Naive B cell (primary cell): ENCODE measurements around the gene TNRC6B. TPM values are rescaled to one million over a fixed set of nuclear protein-coding genes. Genes with fewer than 3 reads are reported as not detected.

Experiments used
- ATAC-seq, 2 donors: fragments of 150-1000 bp; cut with Tn5 transposase; 2 replicates each; pipeline ENCODE4 v1.10.0; 2021; ENCODE audit warnings: low read depth in 2 of 2, mild to moderate bottlenecking in 2 of 2, moderate library complexity in 2 of 2
- DNase-seq: peaks from one replicate; pipeline ENCODE4 v3.0.0; 2022
- H3K27ac Mint-ChIP-seq, 6 donors: one replicate each; pipeline ENCODE4 v1.8.0; 2020 to 2022; ENCODE audit warnings: mild to moderate bottlenecking in 6 of 6, mixed read lengths in 6 of 6, moderate library complexity in 5 of 6, inconsistent platforms in 2 of 6
- H3K27me3 Mint-ChIP-seq, 3 donors: one replicate each; pipeline ENCODE4 v1.8.0; 2021 to 2022; ENCODE audit warnings: mixed read lengths in 3 of 3, mild to moderate bottlenecking in 1 of 3
- H3K36me3 Mint-ChIP-seq, 2 donors: one replicate each; pipeline ENCODE4 v1.8.0; 2020 to 2022; ENCODE audit warnings: mixed read lengths in 2 of 2, inconsistent platforms in 1 of 2, mild to moderate bottlenecking in 1 of 2
- H3K4me1 Mint-ChIP-seq, 3 donors: one replicate each; pipeline ENCODE4 v1.8.0; 2020 to 2022; ENCODE audit warnings: mixed read lengths in 3 of 3, inconsistent platforms in 1 of 3, mild to moderate bottlenecking in 1 of 3, moderate library complexity in 1 of 3
- H3K4me3 Mint-ChIP-seq, 8 donors: one replicate each; pipeline ENCODE4 v1.8.0; 2020 to 2022; ENCODE audit warnings: mild to moderate bottlenecking in 8 of 8, mixed read lengths in 8 of 8, moderate library complexity in 8 of 8, inconsistent platforms in 2 of 8
- H3K9me3 Mint-ChIP-seq, 7 donors: one replicate each; pipeline ENCODE4 v1.8.0; 2020 to 2022; ENCODE audit warnings: mixed read lengths in 7 of 7, mild to moderate bottlenecking in 5 of 7, inconsistent platforms in 2 of 7, moderate library complexity in 1 of 7
- polyA plus RNA-seq, 6 donors: library from polyadenylated mRNA; unstranded; fragments of 300-500 nt; fragmentation: Illumina TruSeq; gene quantifications; one replicate each; pipeline ENCODE4 v1.2.3, GENCODE V29; 2021; ENCODE audit warnings: low read depth in 6 of 6

Gene TNRC6B
- polyA plus RNA-seq, 6 donors from 2014 or later: 37.3 to 171 (median 109) TPM

GRCh38 chr22:40226620-40227019, 48.9 kb downstream of the TNRC6B start:
- DNase-seq: no peak
- H3K27ac Mint-ChIP-seq: peak overlapping the region in 1 of 6 donors; percentile 63
- no peak for ATAC-seq
- H3K4me3 Mint-ChIP-seq: no peak overlapping the region
- H3K27me3 Mint-ChIP-seq: no peaks in the 10 kb centered on the region
- peaks cover 23 to 41% (median 31%) of the 10 kb centered on the region in 3 donors for H3K4me1 Mint-ChIP-seq
- peaks cover 6 to 8% of the 10 kb centered on the region in 2 donors for H3K36me3 Mint-ChIP-seq
- no peaks in the 10 kb centered on the region for H3K9me3 Mint-ChIP-seq

- Mint-ChIP-seq H3K36me3 (peaks cover 11 to 15% of the 10 kb centered on the region in 2 donors), H3K27me3 (no peaks in the 10 kb centered on the region), H3K9me3 (no peaks in the 10 kb centered on the region), H3K27ac (peak overlapping the region in 3 of 6 donors; percentile 39 to 51 (median 42)), H3K4me3 (no peak overlapping the region), H3K4me1 (peaks cover 16 to 36% (median 31%) of the 10 kb centered on the region in 3 donors)
- DNase-seq: no peak
- no peak for ATAC-seq
Observed at GRCh38 chr22:40231618-40232313, 54.0 kb downstream of the TNRC6B start.

- Mint-ChIP-seq H3K9me3 (no peaks in the 10 kb centered on the region), H3K4me1 (peaks cover 23 to 44% (median 37%) of the 10 kb centered on the region in 3 donors), H3K27me3 (no peaks in the 10 kb centered on the region), H3K36me3 (peaks cover 11 to 15% of the 10 kb centered on the region in 2 donors), H3K27ac (no peak overlapping the region), H3K4me3 (no peak overlapping the region)
- DNase-seq (no peak), ATAC-seq (no peak)
Observed at GRCh38 chr22:40232624-40233023, 54.9 kb downstream of the TNRC6B start.

- H3K4me1 Mint-ChIP-seq: peaks cover 33 to 54% (median 49%) of the 10 kb centered on the region in 3 donors
- H3K9me3 Mint-ChIP-seq: no peaks in the 10 kb centered on the region
- ATAC-seq (no peak), DNase-seq (no peak)
- H3K4me3 Mint-ChIP-seq: peak overlapping the region in 1 of 8 donors; percentile 15
- H3K27ac Mint-ChIP-seq: peak overlapping the region in 2 of 6 donors; percentile 56 to 67
- H3K27me3 Mint-ChIP-seq: no peaks in the 10 kb centered on the region
- peaks cover 11 to 15% of the 10 kb centered on the region in 2 donors for H3K36me3 Mint-ChIP-seq
Observed at GRCh38 chr22:40233886-40234285, 56.2 kb downstream of the TNRC6B start.

- no peak overlapping the region for H3K4me3 Mint-ChIP-seq
- ATAC-seq (no peak), DNase-seq (no peak)
- peaks cover 34 to 57% (median 57%) of the 10 kb centered on the region in 3 donors for H3K4me1 Mint-ChIP-seq
- H3K27ac Mint-ChIP-seq: peak overlapping the region in 2 of 6 donors; percentile 28 to 84
- peaks cover 6 to 9% of the 10 kb centered on the region in 2 donors for H3K36me3 Mint-ChIP-seq
- H3K9me3 Mint-ChIP-seq: no peaks in the 10 kb centered on the region
- H3K27me3 Mint-ChIP-seq: no peaks in the 10 kb centered on the region
Observed at GRCh38 chr22:40234658-40235057, 56.9 kb downstream of the TNRC6B start.

GRCh38 chr22:40235308-40235707, 57.6 kb downstream of the TNRC6B start:
- H3K36me3 Mint-ChIP-seq: peaks cover 5 to 8% of the 10 kb centered on the region in 2 donors

GRCh38 chr22:40236131-40236665, 58.5 kb downstream of the TNRC6B start:
- no peak overlapping the region for H3K4me3 Mint-ChIP-seq
- H3K4me1 Mint-ChIP-seq: peaks cover 45 to 72% (median 69%) of the 10 kb centered on the region in 3 donors
- no peaks in the 10 kb centered on the region for H3K27me3 Mint-ChIP-seq
- no peak for DNase-seq
- no peaks in the 10 kb centered on the region for H3K9me3 Mint-ChIP-seq
- peaks cover 5 to 8% of the 10 kb centered on the region in 2 donors for H3K36me3 Mint-ChIP-seq
- no peak for ATAC-seq
- H3K27ac Mint-ChIP-seq: peak overlapping the region in 5 of 6 donors; percentile 6 to 84 (median 49)

More at GRCh38 chr22:40235308-40235707, 57.6 kb downstream of the TNRC6B start:
- Mint-ChIP-seq H3K27me3 (no peaks in the 10 kb centered on the region), H3K27ac (peak overlapping the region in 3 of 6 donors; percentile 33 to 84 (median 36)), H3K4me3 (no peak overlapping the region), H3K9me3 (no peaks in the 10 kb centered on the region), H3K4me1 (peaks cover 37 to 64% (median 60%) of the 10 kb centered on the region in 3 donors)
- no peak for DNase-seq
- no peak for ATAC-seq

GRCh38 chr22:40237241-40237640, 59.5 kb downstream of the TNRC6B start:
- Mint-ChIP-seq H3K36me3 (peaks cover 1 to 2% of the 10 kb centered on the region in 2 donors), H3K27ac (peak overlapping the region in 5 of 6 donors; percentile 36 to 91 (median 84)), H3K9me3 (no peaks in the 10 kb centered on the region), H3K4me1 (peaks cover 51 to 80% (median 78%) of the 10 kb centered on the region in 3 donors), H3K27me3 (no peaks in the 10 kb centered on the region), H3K4me3 (peak overlapping the region in 1 of 8 donors; percentile 45)
- DNase-seq: no peak
- peak in 1 of 2 donors; percentile 23 for ATAC-seq

GRCh38 chr22:40237788-40238424, 60.2 kb downstream of the TNRC6B start:
- H3K9me3 Mint-ChIP-seq: no peaks in the 10 kb centered on the region
- no peaks in the 10 kb centered on the region for H3K27me3 Mint-ChIP-seq
- DNase-seq (no peak), ATAC-seq (no peak)
- peak overlapping the region in 4 of 6 donors; percentile 78 to 91 (median 82) for H3K27ac Mint-ChIP-seq
- H3K36me3 Mint-ChIP-seq: no peaks in the 10 kb centered on the region
- H3K4me3 Mint-ChIP-seq: peak overlapping the region in 1 of 8 donors; percentile 5
- peaks cover 51 to 85% (median 83%) of the 10 kb centered on the region in 3 donors for H3K4me1 Mint-ChIP-seq

- no peak for ATAC-seq
- Mint-ChIP-seq H3K27me3 (no peaks in the 10 kb centered on the region), H3K9me3 (no peaks in the 10 kb centered on the region), H3K4me1 (peaks cover 51 to 88% (median 84%) of the 10 kb centered on the region in 3 donors), H3K27ac (peak overlapping the region; percentile 33 to 95 (median 82)), H3K4me3 (peak overlapping the region in 2 of 8 donors; percentile 20 to 47), H3K36me3 (no peaks in the 10 kb centered on the region)
- DNase-seq: no peak
Observed at GRCh38 chr22:40238425-40239344, 61.0 kb downstream of the TNRC6B start.

GRCh38 chr22:40239345-40239683, 61.6 kb downstream of the TNRC6B start:
- no peaks in the 10 kb centered on the region for H3K27me3 Mint-ChIP-seq
- H3K27ac Mint-ChIP-seq: peak overlapping the region; percentile 1 to 92 (median 60)
- H3K36me3 Mint-ChIP-seq: no peaks in the 10 kb centered on the region
- H3K4me3 Mint-ChIP-seq: no peak overlapping the region
- peaks cover 56 to 88% (median 85%) of the 10 kb centered on the region in 3 donors for H3K4me1 Mint-ChIP-seq
- no peak for ATAC-seq
- no peak for DNase-seq
- H3K9me3 Mint-ChIP-seq: no peaks in the 10 kb centered on the region

- H3K4me3 Mint-ChIP-seq: peak overlapping the region in 1 of 8 donors; percentile 59
- H3K4me1 Mint-ChIP-seq: peaks cover 57 to 86% (median 85%) of the 10 kb centered on the region in 3 donors
- no peaks in the 10 kb centered on the region for H3K36me3 Mint-ChIP-seq
Observed at GRCh38 chr22:40240160-40240559, 62.4 kb downstream of the TNRC6B start.

GRCh38 chr22:40240686-40241085, 63.0 kb downstream of the TNRC6B start:
- no peaks in the 10 kb centered on the region for H3K9me3 Mint-ChIP-seq
- no peaks in the 10 kb centered on the region for H3K27me3 Mint-ChIP-seq
- DNase-seq (no peak), ATAC-seq (no peak)
- H3K4me3 Mint-ChIP-seq: peak overlapping the region in 1 of 8 donors; percentile 59
- peaks cover 0 to 2% of the 10 kb centered on the region in 2 donors for H3K36me3 Mint-ChIP-seq
- H3K27ac Mint-ChIP-seq: peak overlapping the region in 5 of 6 donors; percentile 37 to 86 (median 69)
- H3K4me1 Mint-ChIP-seq: peaks cover 58 to 81% (median 80%) of the 10 kb centered on the region in 3 donors

More at GRCh38 chr22:40240160-40240559, 62.4 kb downstream of the TNRC6B start:
- DNase-seq: no peak
- H3K27ac Mint-ChIP-seq: peak overlapping the region in 4 of 6 donors; percentile 44 to 86 (median 76)
- H3K27me3 Mint-ChIP-seq: no peaks in the 10 kb centered on the region
- no peaks in the 10 kb centered on the region for H3K9me3 Mint-ChIP-seq
- ATAC-seq: no peak
